Upper lobe of right lung (tissue), 1 donor: ENCODE data around the gene LHFPL3. TPM values are rescaled to one million over a fixed set of nuclear protein-coding genes. Genes with fewer than 3 reads are reported as not detected.
"Not testable (repeated sequence)": the region's sequence is repeated elsewhere in the genome, so short reads cannot be mapped to it uniquely, and the experiment has no call there.

ENCODE experiments used
- ATAC-seq: fragments of 200-7000 bp; cut with Tn5 transposase; one replicate; pipeline ENCODE4 v1.9.1; 2020; ENCODE audit warnings: mild to moderate bottlenecking, moderate library complexity
- DNase-seq: peaks from one replicate; pipeline ENCODE4 v3.0.0-alpha.2; 2020
- H3K27ac ChIP-seq: fragments of 200-600 bp; one replicate; pipeline ENCODE4 v1.8.0; 2022
- H3K27me3 ChIP-seq: fragments of 200-600 bp; one replicate; pipeline ENCODE4 v1.8.0; 2022; ENCODE audit warnings: mild to moderate bottlenecking
- H3K36me3 ChIP-seq: fragments of 200-600 bp; one replicate; pipeline ENCODE4 v1.8.0; 2022
- H3K4me1 ChIP-seq: fragments of 200-600 bp; one replicate; pipeline ENCODE4 v1.8.0; 2022
- H3K4me3 ChIP-seq: fragments of 200-600 bp; one replicate; pipeline ENCODE4 v1.8.0; 2022; ENCODE audit warnings: mild to moderate bottlenecking
- H3K9me3 ChIP-seq: fragments of 200-600 bp; one replicate; pipeline ENCODE4 v1.8.0; 2022
- intact Hi-C: fragments of 100-400 bp; cut with DNase I; formaldehyde crosslinking; loops from one replicate; pipeline ENCODE4 v1.11.0; 2022
- total RNA-seq: library from RNA; stranded (reverse); fragmentation: NEBNext Ultra II Directional; extraction: Animal tissue kit (Norgen Biotek cat#: 25700); gene quantifications from one replicate; pipeline ENCODE4 v1.2.1, GENCODE V29; 2021
- TF ChIP-seq, protein P1 (sequence below): fragments of 200-600 bp; IDR thresholded peaks from one replicate; pipeline ENCODE4 v1.8.0; 2022; ENCODE audit warnings: antibody characterized with exemption
- donor health status: DM: no; HTN: yes; CAD: no; lungs with severe emphysema.

The LHFPL3 gene
- total RNA-seq, 1 donor from 2014 or later = not detected

DNA sequence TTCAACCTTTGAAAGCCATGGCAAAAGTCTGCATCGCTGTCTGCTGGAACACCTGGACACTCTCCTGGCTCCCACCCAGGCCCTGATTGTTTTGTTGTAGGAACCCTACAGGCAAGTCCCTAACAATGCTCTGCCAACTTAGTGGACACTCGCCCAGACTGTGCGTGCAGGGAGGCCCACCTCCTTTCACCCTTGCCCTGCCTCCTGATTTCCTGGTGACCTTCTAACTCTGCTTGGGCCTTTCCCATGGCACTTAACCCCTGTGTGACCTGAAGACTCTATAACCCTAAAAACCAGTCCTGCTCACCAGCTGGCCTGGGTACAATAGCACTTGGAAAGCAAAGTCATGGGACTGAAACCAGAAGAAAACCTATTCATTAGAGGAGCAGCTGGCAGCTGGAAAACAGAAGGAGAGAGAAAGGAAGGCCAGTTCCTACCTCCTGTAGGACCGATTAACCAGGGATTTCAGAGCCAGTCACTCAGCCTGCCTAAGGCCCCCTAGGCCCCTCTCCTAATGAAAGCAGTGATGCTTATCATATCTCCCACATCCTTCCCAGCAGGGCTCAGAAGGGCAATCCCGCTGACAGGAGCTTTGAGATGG is 602.9 kb downstream of the LHFPL3 start:
- no peak overlapping the region for H3K4me3 ChIP-seq
- H3K4me1 ChIP-seq = no peaks in the 10 kb centered on the region
- TF ChIP-seq, protein P1, sequence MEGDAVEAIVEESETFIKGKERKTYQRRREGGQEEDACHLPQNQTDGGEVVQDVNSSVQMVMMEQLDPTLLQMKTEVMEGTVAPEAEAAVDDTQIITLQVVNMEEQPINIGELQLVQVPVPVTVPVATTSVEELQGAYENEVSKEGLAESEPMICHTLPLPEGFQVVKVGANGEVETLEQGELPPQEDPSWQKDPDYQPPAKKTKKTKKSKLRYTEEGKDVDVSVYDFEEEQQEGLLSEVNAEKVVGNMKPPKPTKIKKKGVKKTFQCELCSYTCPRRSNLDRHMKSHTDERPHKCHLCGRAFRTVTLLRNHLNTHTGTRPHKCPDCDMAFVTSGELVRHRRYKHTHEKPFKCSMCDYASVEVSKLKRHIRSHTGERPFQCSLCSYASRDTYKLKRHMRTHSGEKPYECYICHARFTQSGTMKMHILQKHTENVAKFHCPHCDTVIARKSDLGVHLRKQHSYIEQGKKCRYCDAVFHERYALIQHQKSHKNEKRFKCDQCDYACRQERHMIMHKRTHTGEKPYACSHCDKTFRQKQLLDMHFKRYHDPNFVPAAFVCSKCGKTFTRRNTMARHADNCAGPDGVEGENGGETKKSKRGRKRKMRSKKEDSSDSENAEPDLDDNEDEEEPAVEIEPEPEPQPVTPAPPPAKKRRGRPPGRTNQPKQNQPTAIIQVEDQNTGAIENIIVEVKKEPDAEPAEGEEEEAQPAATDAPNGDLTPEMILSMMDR = no peak
- intact Hi-C loops = no loop called here
- no peak for DNase-seq
- no peaks in the 10 kb centered on the region for H3K36me3 ChIP-seq
- H3K9me3 ChIP-seq = no peaks in the 10 kb centered on the region
- peak; percentile 11 for ATAC-seq
- H3K27ac ChIP-seq = no peak overlapping the region
- H3K27me3 ChIP-seq = no peaks in the 10 kb centered on the region

DNA sequence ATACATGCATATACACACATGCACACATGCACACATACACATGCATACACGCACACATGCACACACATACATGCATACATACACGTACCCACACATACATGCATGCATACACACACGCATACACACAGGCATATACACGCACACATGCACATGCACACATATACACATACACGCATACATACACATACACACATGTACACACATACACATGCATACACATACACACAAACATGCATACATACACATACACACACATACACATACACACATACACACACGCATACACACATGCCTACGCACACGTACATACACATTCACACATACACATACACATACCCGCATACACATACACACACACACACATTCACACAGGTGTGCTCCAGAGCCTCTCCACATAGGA is 604.6 kb downstream of the LHFPL3 start:
- no peaks in the 10 kb centered on the region for H3K9me3 ChIP-seq
- no peak overlapping the region for H3K27ac ChIP-seq
- no peaks in the 10 kb centered on the region for H3K36me3 ChIP-seq
- no peaks in the 10 kb centered on the region for H3K4me1 ChIP-seq
- no peaks in the 10 kb centered on the region for H3K27me3 ChIP-seq
- ATAC-seq = no peak
- TF ChIP-seq, protein P1 = no peak
- H3K4me3 ChIP-seq = no peak overlapping the region
- intact Hi-C loops = no loop called here
- DNase-seq = no peak

DNA sequence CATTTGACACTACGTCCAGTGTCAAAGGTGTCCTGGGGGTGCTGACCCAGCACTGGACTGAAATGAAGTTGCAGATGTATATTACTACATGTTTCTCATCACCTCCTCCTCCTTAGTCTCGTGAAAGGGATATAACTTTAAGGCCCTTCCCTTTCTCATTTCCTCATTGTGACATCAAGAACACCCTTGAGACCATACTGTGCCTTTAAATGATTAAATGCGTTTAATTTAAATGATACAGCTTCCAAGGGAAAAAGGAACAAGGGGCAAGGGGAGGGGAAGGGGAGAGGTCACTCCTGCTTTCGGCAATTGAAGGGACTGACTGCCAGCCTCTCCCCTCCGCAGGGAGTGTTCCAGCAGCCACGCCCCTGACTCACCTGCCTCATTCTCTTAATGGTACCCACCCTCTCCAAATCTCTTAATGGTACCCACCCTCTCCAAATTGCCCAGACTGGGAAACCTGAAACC is 605.2 kb downstream of the LHFPL3 start:
- no peak for DNase-seq
- Histone ChIP-seq H3K4me3 (no peak overlapping the region), H3K9me3 (no peaks in the 10 kb centered on the region), H3K27ac (no peak overlapping the region), H3K4me1 (no peaks in the 10 kb centered on the region), H3K36me3 (no peaks in the 10 kb centered on the region), H3K27me3 (no peaks in the 10 kb centered on the region)
- peak; percentile 60 for ATAC-seq
- intact Hi-C loops = no loop called here
- TF ChIP-seq, protein P1 = no peak

DNA sequence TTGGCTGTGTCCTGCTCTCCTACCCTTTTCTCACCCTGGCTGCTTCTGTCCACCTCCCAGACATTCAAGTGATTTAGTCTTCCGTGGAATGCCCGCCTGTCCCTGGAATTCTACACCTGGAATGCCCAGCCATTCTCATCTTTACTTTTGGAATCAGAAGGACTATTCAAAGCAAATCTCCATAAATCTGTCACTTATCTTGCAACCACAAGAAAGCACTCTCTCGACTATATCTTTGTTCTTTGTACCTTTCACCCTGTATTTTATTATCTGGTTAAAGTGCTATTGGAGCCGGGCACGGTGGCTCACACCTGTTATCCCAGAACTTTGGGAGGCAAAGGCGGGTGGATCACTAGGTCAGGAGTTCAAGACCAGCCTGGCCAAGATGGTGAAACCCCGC is 606.3 kb downstream of the LHFPL3 start:
- Histone ChIP-seq H3K27me3 (no peaks in the 10 kb centered on the region), H3K27ac (no peak overlapping the region), H3K4me3 (no peak overlapping the region), H3K9me3 (no peaks in the 10 kb centered on the region), H3K4me1 (no peaks in the 10 kb centered on the region), H3K36me3 (no peaks in the 10 kb centered on the region)
- intact Hi-C loops = no loop called here
- TF ChIP-seq, protein P1 = no peak
- DNase-seq = no peak
- no peak for ATAC-seq

DNA sequence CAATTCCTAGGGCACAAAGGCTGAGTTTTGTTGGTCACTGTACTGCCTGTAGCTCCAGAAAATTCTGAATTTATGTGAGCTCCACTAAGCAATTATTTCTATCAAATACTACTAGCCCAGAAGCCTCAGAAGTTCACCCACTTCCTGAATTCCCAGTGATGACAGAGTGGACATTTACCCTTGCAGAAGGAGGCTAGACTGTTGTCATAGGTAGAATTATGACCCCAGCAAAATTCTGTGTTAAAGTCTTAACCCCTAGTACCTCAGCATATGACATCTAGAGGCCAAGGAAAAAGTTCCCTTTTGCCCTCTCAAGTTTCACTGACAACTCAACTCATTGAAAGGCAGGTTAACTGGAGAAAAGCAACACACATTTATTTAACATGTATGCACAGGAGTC is 606.9 kb downstream of the LHFPL3 start:
- H3K27ac ChIP-seq = no peak overlapping the region
- no peaks in the 10 kb centered on the region for H3K36me3 ChIP-seq
- intact Hi-C loops = no loop called here
- ATAC-seq (no peak), DNase-seq (no peak)
- TF ChIP-seq, protein P1 = no peak
- no peaks in the 10 kb centered on the region for H3K9me3 ChIP-seq
- H3K4me3 ChIP-seq = no peak overlapping the region
- no peaks in the 10 kb centered on the region for H3K27me3 ChIP-seq
- H3K4me1 ChIP-seq = no peaks in the 10 kb centered on the region

DNA sequence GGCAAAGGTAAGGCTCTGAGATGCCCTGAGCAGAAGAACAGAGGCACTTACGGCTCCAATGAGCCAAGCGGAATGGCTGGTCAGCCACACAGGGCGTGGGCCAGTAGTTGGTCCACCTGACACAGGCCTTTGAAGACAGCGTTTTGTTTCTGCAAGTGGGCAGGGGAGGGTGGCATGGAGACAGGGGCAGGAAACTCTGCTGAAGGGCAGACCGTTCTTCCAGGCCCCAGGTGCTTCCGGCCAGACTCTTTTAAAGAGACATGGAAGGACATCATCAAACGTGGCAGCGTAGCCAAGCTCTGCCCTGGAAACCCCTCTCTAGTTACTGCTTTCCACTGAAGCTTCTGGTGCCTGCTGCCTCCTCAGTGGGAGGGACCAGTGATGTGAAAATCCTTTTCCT is 608.1 kb downstream of the LHFPL3 start:
- H3K4me1 ChIP-seq = no peaks in the 10 kb centered on the region
- intact Hi-C loops = no loop called here
- no peaks in the 10 kb centered on the region for H3K36me3 ChIP-seq
- H3K27ac ChIP-seq = no peak overlapping the region
- no peaks in the 10 kb centered on the region for H3K9me3 ChIP-seq
- ATAC-seq (no peak), DNase-seq (no peak)
- H3K27me3 ChIP-seq = no peaks in the 10 kb centered on the region
- H3K4me3 ChIP-seq = no peak overlapping the region
- TF ChIP-seq, protein P1 = no peak

DNA sequence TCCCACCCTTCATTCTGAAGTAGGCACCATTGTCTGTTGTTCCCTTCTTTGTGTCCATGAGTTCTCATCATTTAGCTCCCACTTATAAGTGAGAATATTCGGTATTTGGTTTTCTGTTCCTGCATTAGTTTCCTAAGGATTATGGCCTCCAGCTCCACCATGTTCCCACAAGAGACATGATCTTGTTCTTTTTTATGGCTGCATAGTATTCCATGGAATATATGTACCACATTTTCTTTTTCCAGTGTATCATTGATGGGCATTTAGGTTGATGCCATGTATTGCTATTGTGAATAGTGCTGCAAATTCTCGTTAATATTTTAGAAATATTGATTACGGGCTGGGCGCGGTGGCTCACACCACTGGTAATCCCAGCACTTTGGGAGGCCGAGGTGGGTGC is 609.1 kb downstream of the LHFPL3 start:
- intact Hi-C loops, H3K27ac ChIP-seq, H3K9me3 ChIP-seq, H3K4me3 ChIP-seq, H3K4me1 ChIP-seq, H3K36me3 ChIP-seq, H3K27me3 ChIP-seq, DNase-seq, ATAC-seq: not testable (repeated sequence)
